HepG2 (cell line): Measurements from ENCODE around the gene LGALS1. TPM values are rescaled to one million over a fixed set of nuclear protein-coding genes. Genes with fewer than 3 reads are reported as not detected.

ENCODE experiments used
- ASH2L ChIP-seq: fragments of 300-600, 200-600 bp; sonication (generic); IDR thresholded peaks from 2 replicates; pipeline ENCODE4 v1.7.0; 2017; ENCODE audit warnings: low read depth, mild to moderate bottlenecking, moderate library complexity, mixed read lengths, low read length; ENCODE audit not compliant: insufficient read length
- EP300 ChIP-seq, 3 experiments: sonication (generic) in 1 of 3; formaldehyde crosslinking in 1 of 3; IDR thresholded peaks; 2 replicates each; pipeline versions ENCODE4 v1.5.1 to v1.6.1; 2011 to 2020; ENCODE audit warnings: low read depth in 2 of 3, low read length in 2 of 3, borderline replicate concordance in 1 of 3, improper control_type of control experiment in 1 of 3, mild to moderate bottlenecking in 1 of 3, missing genetic modification reagents in 1 of 3, moderate library complexity in 1 of 3
- KDM6A ChIP-seq: IDR thresholded peaks from 2 replicates; pipeline ENCODE4 v1.6.1; 2016; ENCODE audit warnings: low read depth
- LCORL ChIP-seq, 2 experiments: fragments of 450-650 bp in 1 of 2; sonication (generic) in 1 of 2; formaldehyde crosslinking in 1 of 2; IDR thresholded peaks; 2 replicates each; pipeline versions ENCODE4 v1.5.0 to v1.6.1; 2017 to 2020; ENCODE audit warnings: antibody characterized with exemption in 1 of 2, missing genetic modification reagents in 1 of 2
- MYC ChIP-seq: sonication (generic); formaldehyde crosslinking; IDR thresholded peaks from 2 replicates; pipeline ENCODE4 v1.9.0; 2021; ENCODE audit warnings: missing genetic modification reagents, borderline replicate concordance
- SMAD1 ChIP-seq: sonication (generic); formaldehyde crosslinking; IDR thresholded peaks from 2 replicates; pipeline ENCODE4 v1.4.0; 2020; ENCODE audit warnings: missing genetic modification reagents, low read depth, mild to moderate bottlenecking, borderline replicate concordance
- TEAD3 ChIP-seq: optimal IDR thresholded peaks from 2 replicates; pipeline ENCODE3; 2016; ENCODE audit warnings: borderline replicate concordance
- ZNF318 ChIP-seq: sonication (generic); formaldehyde crosslinking; IDR thresholded peaks from 2 replicates; pipeline ENCODE4 v1.4.0; 2020; ENCODE audit warnings: mild to moderate bottlenecking, missing genetic modification reagents
- ZNF570 ChIP-seq: sonication (generic); formaldehyde crosslinking; IDR thresholded peaks from 2 replicates; pipeline ENCODE4 v1.4.0; 2020; ENCODE audit warnings: mild to moderate bottlenecking, missing genetic modification reagents, borderline replicate concordance
- ZNF572 ChIP-seq: sonication (generic); formaldehyde crosslinking; IDR thresholded peaks from 2 replicates; pipeline ENCODE4 v1.5.1; 2020; ENCODE audit warnings: mild to moderate bottlenecking, missing genetic modification reagents
- ZNF766 ChIP-seq: sonication (generic); formaldehyde crosslinking; IDR thresholded peaks from 2 replicates; pipeline ENCODE4 v1.5.0; 2020; ENCODE audit warnings: missing genetic modification reagents, borderline replicate concordance
- polyA plus RNA-seq, 8 experiments: library from polyadenylated mRNA; depleted of rRNA in 3 of 8; stranded (reverse) in 7 of 8; unstranded in 1 of 8; fragments of >200 nt; fragmentation: Illumina TruSeq in 4 of 8; extraction: Trizol in 4 of 8; gene quantifications; 2 replicates each; pipeline versions ENCODE4 v1.2.1 to v1.2.3, GENCODE V29; 2011 to 2016; ENCODE audit warnings: low read depth in 4 of 8, missing spikeins in 1 of 8, mixed read lengths in 1 of 8; ENCODE audit not compliant: insufficient read depth in 1 of 8
- total RNA-seq, 5 experiments: library from RNA; depleted of rRNA; stranded (reverse); fragments of >200 nt; fragmentation: Illumina TruSeq; extraction: Trizol; gene quantifications; 2 replicates each; pipeline ENCODE4 v1.2.3, GENCODE V29; 2016; ENCODE audit warnings: low read depth in 1 of 5
- TF ChIP-seq, protein P1 (sequence below): IDR thresholded peaks from 2 replicates; pipeline ENCODE4 v1.6.1; 2016; ENCODE audit warnings: low read depth, borderline replicate concordance
- TF ChIP-seq, protein P2 (sequence below): sonication (generic); formaldehyde crosslinking; IDR thresholded peaks from 2 replicates; pipeline ENCODE4 v1.4.0; 2020; ENCODE audit warnings: missing genetic modification reagents, mild to moderate bottlenecking, borderline replicate concordance

LGALS1 gene
- total and polyA plus RNA-seq, 2 of the 13 experiments (the other 11 are each of a cell fraction or from before 2014, with no cell fraction given), result 103 to 858 TPM

GRCh38 chr22:37631448-37632173 lies 43.8 kb upstream of the LGALS1 start (continued):
- TF ChIP-seq ZNF318 (CRISPR knock-in tag) (no peak), LCORL (IDR thresholded peaks at IDR 0.05) (no peak), LCORL (CRISPR knock-in tag; IDR thresholded peaks at IDR 0.05) (peak; percentile 89), ZNF572 (no peak), KDM6A (CRISPR knock-in tag) (peak; percentile 58), SMAD1 (CRISPR knock-in tag) (peak; percentile 77), ZNF766 (CRISPR knock-in tag) (peak; percentile 44; the same call in 1 of the 2 replicates), MYC (CRISPR knock-in tag) (peak; percentile 75; the same call in 1 of the 2 replicates), ASH2L (peak; percentile 53), TEAD3 (CRISPR knock-in tag) (peak; percentile 4), ZNF570 (CRISPR knock-in tag) (no peak), EP300 (IDR thresholded peaks at IDR 0.05; ENCODE audit: low read depth in 2 of 2, low read length in 2 of 2) (peak in 1 of 2 experiments; percentile 48; a peak in 1 of 4 replicates), EP300 (CRISPR knock-in tag; IDR thresholded peaks at IDR 0.05; ENCODE audit: borderline replicate concordance) (peak; percentile 8; the same call in 1 of the 2 replicates)
- TF ChIP-seq, protein P1, sequence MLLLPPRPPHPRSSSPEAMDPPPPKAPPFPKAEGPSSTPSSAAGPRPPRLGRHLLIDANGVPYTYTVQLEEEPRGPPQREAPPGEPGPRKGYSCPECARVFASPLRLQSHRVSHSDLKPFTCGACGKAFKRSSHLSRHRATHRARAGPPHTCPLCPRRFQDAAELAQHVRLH, result peak; percentile 49; the same call in 1 of the 2 replicates
- TF ChIP-seq, protein P2, sequence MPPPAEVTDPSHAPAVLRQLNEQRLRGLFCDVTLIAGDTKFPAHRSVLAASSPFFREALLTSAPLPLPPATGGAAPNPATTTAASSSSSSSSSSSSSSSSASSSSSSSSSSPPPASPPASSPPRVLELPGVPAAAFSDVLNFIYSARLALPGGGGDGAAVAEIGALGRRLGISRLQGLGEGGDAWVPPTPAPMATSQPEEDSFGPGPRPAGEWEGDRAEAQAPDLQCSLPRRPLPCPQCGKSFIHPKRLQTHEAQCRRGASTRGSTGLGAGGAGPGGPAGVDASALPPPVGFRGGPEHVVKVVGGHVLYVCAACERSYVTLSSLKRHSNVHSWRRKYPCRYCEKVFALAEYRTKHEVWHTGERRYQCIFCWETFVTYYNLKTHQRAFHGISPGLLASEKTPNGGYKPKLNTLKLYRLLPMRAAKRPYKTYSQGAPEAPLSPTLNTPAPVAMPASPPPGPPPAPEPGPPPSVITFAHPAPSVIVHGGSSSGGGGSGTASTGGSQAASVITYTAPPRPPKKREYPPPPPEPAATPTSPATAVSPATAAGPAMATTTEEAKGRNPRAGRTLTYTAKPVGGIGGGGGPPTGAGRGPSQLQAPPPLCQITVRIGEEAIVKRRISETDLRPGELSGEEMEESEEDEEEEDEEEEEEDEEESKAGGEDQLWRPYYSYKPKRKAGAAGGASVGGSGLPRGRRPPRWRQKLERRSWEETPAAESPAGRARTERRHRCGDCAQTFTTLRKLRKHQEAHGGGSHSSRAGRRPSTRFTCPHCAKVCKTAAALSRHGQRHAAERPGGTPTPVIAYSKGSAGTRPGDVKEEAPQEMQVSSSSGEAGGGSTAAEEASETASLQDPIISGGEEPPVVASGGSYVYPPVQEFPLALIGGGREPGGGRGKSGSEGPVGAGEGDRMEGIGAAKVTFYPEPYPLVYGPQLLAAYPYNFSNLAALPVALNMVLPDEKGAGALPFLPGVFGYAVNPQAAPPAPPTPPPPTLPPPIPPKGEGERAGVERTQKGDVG (CRISPR knock-in tag), result 0 out of 2 replicates have a peak, but pooled peaks have one; percentile 68
